Measurements from ENCODE around the gene NCSTN. TPM values are rescaled to one million over a fixed set of nuclear protein-coding genes. Genes with fewer than 3 reads are reported as not detected.

Gene NCSTN
- total RNA-seq, 1 experiment from 2014 or later = 89.5 TPM

GRCh38 chr1:160401487-160401805 is 58.3 kb downstream of the NCSTN start:
- Histone ChIP-seq H3K4me3 (ENCODE audit: low read depth, low read length) (peak overlapping the region; percentile 67), H3K27me3 (replicated peaks; ENCODE audit: control insufficient read depth, insufficient read depth, low read length) (no peaks in the 10 kb centered on the region), H3K4me1 (peaks cover 8% of the 10 kb centered on the region; the same call in 1 of the 2 replicates), H3K36me3 (ENCODE audit: control insufficient read depth, insufficient read depth, low read length) (no peaks in the 10 kb centered on the region), H3K9me3 (no peaks in the 10 kb centered on the region)
- Mint-ChIP-seq H3K27ac (ENCODE audit: unreplicated experiment) (no peak overlapping the region), H3K27me3 (ENCODE audit: insufficient read depth, unreplicated experiment) (peaks cover 6% of the 10 kb centered on the region), H3K9me3 (ENCODE audit: unreplicated experiment) (no peaks in the 10 kb centered on the region), H3K4me1 (ENCODE audit: low read depth, unreplicated experiment) (peaks cover 6% of the 10 kb centered on the region), H3K36me3 (ENCODE audit: insufficient read depth, unreplicated experiment) (no peaks in the 10 kb centered on the region), H3K4me3 (ENCODE audit: unreplicated experiment) (peak overlapping the region; percentile 9)
- ChIA-PET CTCF (no interaction called here), POLR2A (no interaction called here)
- no peak for TF ChIP-seq CTCF (IDR thresholded peaks at IDR 0.05; ENCODE audit: insufficient read depth in 1 of 2, low read depth in 1 of 2, low read length in 1 of 2, severe bottlenecking in 1 of 2, unreplicated experiment in 1 of 2)
- intact Hi-C loops (cut with micrococcal nuclease; ENCODE audit: unreplicated experiment) = no loop called here
- no TSS peak for BruUV-seq (replicated peaks)
- DNase-seq = no peak

- no peaks in the 10 kb centered on the region for H3K36me3 ChIP-seq (ENCODE audit: control insufficient read depth, insufficient read depth, low read length)
- DNase-seq = no peak
- Mint-ChIP-seq H3K27me3 (ENCODE audit: insufficient read depth, unreplicated experiment) (peaks cover 6% of the 10 kb centered on the region), H3K27ac (ENCODE audit: unreplicated experiment) (no peak overlapping the region), H3K4me1 (ENCODE audit: low read depth, unreplicated experiment) (peaks cover 6% of the 10 kb centered on the region), H3K9me3 (ENCODE audit: unreplicated experiment) (no peaks in the 10 kb centered on the region), H3K36me3 (ENCODE audit: insufficient read depth, unreplicated experiment) (no peaks in the 10 kb centered on the region), H3K4me3 (ENCODE audit: unreplicated experiment) (no peak overlapping the region)
- BruUV-seq (replicated peaks) = no TSS peak
- H3K4me1 ChIP-seq = peaks cover 8% of the 10 kb centered on the region; the same call in 1 of the 2 replicates
- H3K4me3 ChIP-seq (ENCODE audit: low read depth, low read length) = no peak overlapping the region
- no peaks in the 10 kb centered on the region for H3K27me3 ChIP-seq (replicated peaks; ENCODE audit: control insufficient read depth, insufficient read depth, low read length)
- H3K9me3 ChIP-seq = no peaks in the 10 kb centered on the region
- ChIA-PET POLR2A (no interaction called here), CTCF (no interaction called here)
- no peak for TF ChIP-seq CTCF (IDR thresholded peaks at IDR 0.05; ENCODE audit: insufficient read depth in 1 of 2, low read depth in 1 of 2, low read length in 1 of 2, severe bottlenecking in 1 of 2, unreplicated experiment in 1 of 2)
- intact Hi-C loops (cut with micrococcal nuclease; ENCODE audit: unreplicated experiment) = no loop called here
Observed at GRCh38 chr1:160402001-160402795, 59.0 kb downstream of the NCSTN start.

GRCh38 chr1:160403244-160403643 is 60.1 kb downstream of the NCSTN start:
- peaks cover 10% of the 10 kb centered on the region; the same call in 1 of the 2 replicates for H3K4me1 ChIP-seq
- Mint-ChIP-seq H3K4me3 (ENCODE audit: unreplicated experiment) (no peak overlapping the region), H3K36me3 (ENCODE audit: insufficient read depth, unreplicated experiment) (no peaks in the 10 kb centered on the region), H3K9me3 (ENCODE audit: unreplicated experiment) (no peaks in the 10 kb centered on the region), H3K27me3 (ENCODE audit: insufficient read depth, unreplicated experiment) (peaks cover 6% of the 10 kb centered on the region), H3K27ac (ENCODE audit: unreplicated experiment) (no peak overlapping the region), H3K4me1 (ENCODE audit: low read depth, unreplicated experiment) (peaks cover 13% of the 10 kb centered on the region)
- ChIA-PET CTCF (no interaction called here), POLR2A (no interaction called here)
- H3K27me3 ChIP-seq (replicated peaks; ENCODE audit: control insufficient read depth, insufficient read depth, low read length) = no peaks in the 10 kb centered on the region
- DNase-seq = no peak
- no peak overlapping the region for H3K4me3 ChIP-seq (ENCODE audit: low read depth, low read length)
- intact Hi-C loops (cut with micrococcal nuclease; ENCODE audit: unreplicated experiment) = no loop called here
- no TSS peak for BruUV-seq (replicated peaks)
- no peak for TF ChIP-seq CTCF (IDR thresholded peaks at IDR 0.05; ENCODE audit: insufficient read depth in 1 of 2, low read depth in 1 of 2, low read length in 1 of 2, severe bottlenecking in 1 of 2, unreplicated experiment in 1 of 2)
- H3K36me3 ChIP-seq (ENCODE audit: control insufficient read depth, insufficient read depth, low read length) = no peaks in the 10 kb centered on the region
- H3K9me3 ChIP-seq = no peaks in the 10 kb centered on the region
